ENCODE measurements around the gene LAIR1.

Gene LAIR1

DNA sequence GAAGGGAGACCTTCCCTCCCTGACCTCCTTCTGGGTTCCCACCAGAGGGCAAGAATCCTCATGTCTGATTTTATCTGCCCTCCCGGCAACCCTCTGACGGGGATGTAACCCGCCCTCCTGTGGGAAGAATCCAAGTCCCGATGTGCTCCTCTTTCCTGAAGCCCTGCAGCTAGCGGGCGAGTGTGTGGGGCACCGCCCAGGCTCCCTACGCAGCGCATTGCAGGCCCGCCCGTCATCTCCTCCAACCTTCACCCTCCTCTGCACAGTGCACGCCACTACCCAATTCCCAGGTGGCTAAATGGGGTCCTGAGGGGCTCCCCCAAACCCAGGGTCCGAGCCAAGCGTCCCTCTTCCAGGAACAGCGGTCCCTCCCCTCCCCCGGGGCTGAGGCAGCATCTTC lies 7.3 kb downstream of the LAIR1 start:
- no peaks in the 10 kb centered on the region for H3K27me3 ChIP-seq (ENCODE audit: insufficient read depth, low read depth)
- H3K9ac ChIP-seq = no peak overlapping the region
- no peaks in the 10 kb centered on the region for H3K36me3 ChIP-seq (ENCODE audit: insufficient read depth)
- no peaks in the 10 kb centered on the region for H4K20me1 ChIP-seq (ENCODE audit: insufficient read depth)
- H3K4me2 ChIP-seq = no peak overlapping the region
- no peak overlapping the region for H3K4me3 ChIP-seq (IDR thresholded peaks at IDR 0.05; ENCODE audit: insufficient read depth, low read depth, low read length)
- H3K4me1 ChIP-seq (ENCODE audit: low read depth, poor library complexity, severe bottlenecking) = no peaks in the 10 kb centered on the region
- H2AFZ ChIP-seq (ENCODE audit: low read depth) = no peak overlapping the region
- H3K27ac ChIP-seq = no peak overlapping the region
- TF ChIP-seq CTCF (conservative IDR thresholded peaks at IDR 0.05; ENCODE audit: low read depth, low read length) = no peak
- H3K79me2 ChIP-seq (ENCODE audit: insufficient read depth, low read depth) = no peaks in the 10 kb centered on the region

- Histone ChIP-seq H3K79me2 (ENCODE audit: insufficient read depth, low read depth) (no peaks in the 10 kb centered on the region), H3K27ac (no peak overlapping the region), H3K36me3 (ENCODE audit: insufficient read depth) (no peaks in the 10 kb centered on the region), H3K27me3 (ENCODE audit: insufficient read depth, low read depth) (no peaks in the 10 kb centered on the region; the same call in 1 of the 2 replicates), H3K4me3 (IDR thresholded peaks at IDR 0.05; ENCODE audit: insufficient read depth, low read depth, low read length) (no peak overlapping the region), H2AFZ (ENCODE audit: low read depth) (no peak overlapping the region), H3K4me1 (ENCODE audit: low read depth, poor library complexity, severe bottlenecking) (no peaks in the 10 kb centered on the region), H4K20me1 (ENCODE audit: insufficient read depth) (no peaks in the 10 kb centered on the region), H3K9ac (no peak overlapping the region), H3K4me2 (no peak overlapping the region)
- TF ChIP-seq CTCF (conservative IDR thresholded peaks at IDR 0.05; ENCODE audit: low read depth, low read length) = no peak
Observed at GRCh38 chr19:54356444-54357056, 8.2 kb downstream of the LAIR1 start.

DNA sequence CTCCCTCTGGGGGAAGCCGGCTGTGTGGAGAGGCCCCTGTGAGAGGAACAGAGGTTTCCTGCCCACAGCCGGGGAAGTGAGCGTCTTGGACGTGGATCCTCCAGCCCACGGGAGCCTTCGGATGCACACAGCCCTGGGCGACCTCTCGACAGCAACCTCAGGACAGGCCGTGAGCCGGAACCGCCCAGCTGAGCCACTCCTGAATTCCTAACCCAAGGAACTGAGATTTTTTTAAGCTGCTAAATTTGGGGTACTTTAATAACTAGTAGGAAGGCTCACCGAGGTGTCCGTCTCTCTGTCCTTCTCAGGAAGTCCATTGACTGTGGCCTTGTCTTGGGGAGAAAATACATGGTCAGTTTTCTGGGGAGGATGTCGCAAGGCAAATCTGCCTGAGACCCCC lies 9.1 kb downstream of the LAIR1 start:
- Histone ChIP-seq H3K4me1 (ENCODE audit: low read depth, poor library complexity, severe bottlenecking) (no peaks in the 10 kb centered on the region), H3K4me2 (no peak overlapping the region), H3K79me2 (ENCODE audit: insufficient read depth, low read depth) (no peaks in the 10 kb centered on the region), H3K4me3 (IDR thresholded peaks at IDR 0.05; ENCODE audit: insufficient read depth, low read depth, low read length) (no peak overlapping the region), H3K36me3 (ENCODE audit: insufficient read depth) (no peaks in the 10 kb centered on the region), H3K9ac (no peak overlapping the region), H3K27me3 (ENCODE audit: insufficient read depth, low read depth) (no peaks in the 10 kb centered on the region; the same call in 1 of the 2 replicates), H3K27ac (no peak overlapping the region), H2AFZ (ENCODE audit: low read depth) (no peak overlapping the region), H4K20me1 (ENCODE audit: insufficient read depth) (no peaks in the 10 kb centered on the region)
- TF ChIP-seq CTCF (conservative IDR thresholded peaks at IDR 0.05; ENCODE audit: low read depth, low read length) = no peak

- no peak for TF ChIP-seq CTCF (conservative IDR thresholded peaks at IDR 0.05; ENCODE audit: low read depth, low read length)
- no peaks in the 10 kb centered on the region for H3K4me1 ChIP-seq (ENCODE audit: low read depth, poor library complexity, severe bottlenecking)
- H3K27ac ChIP-seq = no peak overlapping the region
- H3K36me3 ChIP-seq (ENCODE audit: insufficient read depth) = no peaks in the 10 kb centered on the region
- H3K9ac ChIP-seq = no peak overlapping the region
- no peaks in the 10 kb centered on the region for H4K20me1 ChIP-seq (ENCODE audit: insufficient read depth)
- H3K4me2 ChIP-seq = no peak overlapping the region
- no peaks in the 10 kb centered on the region for H3K79me2 ChIP-seq (ENCODE audit: insufficient read depth, low read depth)
- no peak overlapping the region for H2AFZ ChIP-seq (ENCODE audit: low read depth)
- H3K4me3 ChIP-seq (IDR thresholded peaks at IDR 0.05; ENCODE audit: insufficient read depth, low read depth, low read length) = no peak overlapping the region
- no peaks in the 10 kb centered on the region; the same call in 1 of the 2 replicates for H3K27me3 ChIP-seq (ENCODE audit: insufficient read depth, low read depth)
Observed at GRCh38 chr19:54354761-54355160, 10.0 kb downstream of the LAIR1 start.

All from KMS-11 (cell line).